ENCODE measurements around the gene SLC2A3. TPM values are rescaled to one million over a fixed set of nuclear protein-coding genes. Genes with fewer than 3 reads are reported as not detected.

SLC2A3 gene
- total and polyA plus RNA-seq, 2 experiments from 2014 or later = 199 to 388 TPM

- Histone ChIP-seq H3K27me3 (ENCODE audit: insufficient read depth) (no peaks in the 10 kb centered on the region), H3K79me2 (replicated peaks; ENCODE audit: insufficient read depth) (peaks cover 15% of the 10 kb centered on the region), H3K4me2 (no peak overlapping the region), H3K4me1 (ENCODE audit: insufficient read depth) (peaks cover 8% of the 10 kb centered on the region; the same call in 1 of the 2 replicates), H4K20me1 (replicated peaks; ENCODE audit: insufficient read depth) (peaks cover 9% of the 10 kb centered on the region; the same call in 1 of the 2 replicates), H2AFZ (no peak overlapping the region), H3K27ac (ENCODE audit: low read depth) (peak overlapping the region; percentile 87), H3F3A (replicated peaks; ENCODE audit: low read depth) (peaks cover 34% of the 10 kb centered on the region), H3K4me3 (no peak overlapping the region), H3K36me3 (ENCODE audit: insufficient read depth) (peaks cover 32% of the 10 kb centered on the region), H3K9me2 (ENCODE audit: insufficient read depth) (no peaks in the 10 kb centered on the region)
- H3K9me3 Mint-ChIP-seq = no peaks in the 10 kb centered on the region
- H3K27ac Mint-ChIP-seq = no peak overlapping the region
- no peak overlapping the region for H3K4me3 Mint-ChIP-seq
- TF ChIP-seq POLR2AphosphoS5 (IDR thresholded peaks at IDR 0.05; ENCODE audit: low read depth) (peak; percentile 49), CTCF (conservative IDR thresholded peaks at IDR 0.05; ENCODE audit: low read depth in 2 of 2) (no peak), ZNF331 (CRISPR knock-in tag; IDR thresholded peaks at IDR 0.05; ENCODE audit: low read depth) (no peak)
- ATAC-seq (no peak), DNase-seq (ENCODE audit: low spot score) (no peak)
- peaks cover 50% of the 10 kb centered on the region for H3K36me3 Mint-ChIP-seq (ENCODE audit: low read depth)
- H3K4me1 Mint-ChIP-seq = peaks cover 27% of the 10 kb centered on the region
- H3K27me3 Mint-ChIP-seq (ENCODE audit: insufficient read depth, low read depth, poor library complexity) = peaks cover 20% of the 10 kb centered on the region
These were observed 18.4 kb downstream of the SLC2A3 start for GRCh38 chr12:7917392-7918267.

GRCh38 chr12:7916936-7917335 lies 19.1 kb downstream of the SLC2A3 start:
- peak overlapping the region; percentile 82 for H3K27ac ChIP-seq (ENCODE audit: low read depth)
- H3K4me1 Mint-ChIP-seq = peaks cover 26% of the 10 kb centered on the region

GRCh38 chr12:7915661-7916403 lies 20.2 kb downstream of the SLC2A3 start:
- Histone ChIP-seq H3F3A (replicated peaks; ENCODE audit: low read depth) (peaks cover 18% of the 10 kb centered on the region), H3K79me2 (replicated peaks; ENCODE audit: insufficient read depth) (peaks cover 5% of the 10 kb centered on the region), H2AFZ (no peak overlapping the region), H3K4me1 (ENCODE audit: insufficient read depth) (peaks cover 8% of the 10 kb centered on the region; the same call in 1 of the 2 replicates), H4K20me1 (replicated peaks; ENCODE audit: insufficient read depth) (peaks cover 3% of the 10 kb centered on the region; the same call in 1 of the 2 replicates), H3K4me3 (no peak overlapping the region), H3K36me3 (ENCODE audit: insufficient read depth) (peaks cover 18% of the 10 kb centered on the region), H3K9me2 (ENCODE audit: insufficient read depth) (no peaks in the 10 kb centered on the region), H3K27me3 (ENCODE audit: insufficient read depth) (no peaks in the 10 kb centered on the region), H3K27ac (ENCODE audit: low read depth) (peak overlapping the region; percentile 40), H3K4me2 (peak overlapping the region; percentile 35)
- DNase-seq (ENCODE audit: low spot score) (peak; percentile 62), ATAC-seq (peak; percentile 76)
- Mint-ChIP-seq H3K4me1 (peaks cover 19% of the 10 kb centered on the region), H3K36me3 (ENCODE audit: low read depth) (peaks cover 32% of the 10 kb centered on the region), H3K9me3 (no peaks in the 10 kb centered on the region), H3K27me3 (ENCODE audit: insufficient read depth, low read depth, poor library complexity) (peaks cover 20% of the 10 kb centered on the region), H3K4me3 (no peak overlapping the region; the same call in 2 of the 3 replicates), H3K27ac (peak overlapping the region; percentile 56; the same call in 1 of the 2 replicates)
- TF ChIP-seq NANOG (IDR thresholded peaks at IDR 0.05; ENCODE audit: borderline replicate concordance) (no peak), REST (IDR thresholded peaks at IDR 0.05; ENCODE audit: unreplicated experiment) (no peak), ZNF331 (CRISPR knock-in tag; IDR thresholded peaks at IDR 0.05; ENCODE audit: low read depth) (no peak), STAT1 (IDR thresholded peaks at IDR 0.05; ENCODE audit: unreplicated experiment) (no peak), ETS1 (IDR thresholded peaks at IDR 0.05) (no peak), ZNF114 (CRISPR knock-in tag; IDR thresholded peaks at IDR 0.05) (no peak), JUNB (IDR thresholded peaks at IDR 0.05; ENCODE audit: unreplicated experiment) (no peak), CREB1 (CRISPR knock-in tag; IDR thresholded peaks at IDR 0.05; ENCODE audit: low read depth) (no peak)

More at GRCh38 chr12:7916936-7917335, 19.1 kb downstream of the SLC2A3 start:
- Mint-ChIP-seq H3K4me3 (no peak overlapping the region), H3K36me3 (ENCODE audit: low read depth) (peaks cover 43% of the 10 kb centered on the region), H3K27me3 (ENCODE audit: insufficient read depth, low read depth, poor library complexity) (peaks cover 20% of the 10 kb centered on the region), H3K27ac (peak overlapping the region; percentile 39; the same call in 1 of the 2 replicates), H3K9me3 (no peaks in the 10 kb centered on the region)
- no peak; the same call in 1 of the 2 replicates for TF ChIP-seq POLR2AphosphoS5 (IDR thresholded peaks at IDR 0.05; ENCODE audit: low read depth)
- H3K36me3 ChIP-seq (ENCODE audit: insufficient read depth) = peaks cover 25% of the 10 kb centered on the region
- H3F3A ChIP-seq (replicated peaks; ENCODE audit: low read depth) = peaks cover 27% of the 10 kb centered on the region
- DNase-seq (ENCODE audit: low spot score) (peak; percentile 76), ATAC-seq (peak; percentile 38)
- peaks cover 8% of the 10 kb centered on the region for H3K79me2 ChIP-seq (replicated peaks; ENCODE audit: insufficient read depth)
- no peak overlapping the region for H2AFZ ChIP-seq
- H3K4me1 ChIP-seq (ENCODE audit: insufficient read depth) = peaks cover 8% of the 10 kb centered on the region; the same call in 1 of the 2 replicates
- no peak overlapping the region for H3K4me3 ChIP-seq
- H3K4me2 ChIP-seq = no peak overlapping the region
- H3K27me3 ChIP-seq (ENCODE audit: insufficient read depth) = no peaks in the 10 kb centered on the region
- H4K20me1 ChIP-seq (replicated peaks; ENCODE audit: insufficient read depth) = peaks cover 5% of the 10 kb centered on the region; the same call in 1 of the 2 replicates
- H3K9me2 ChIP-seq (ENCODE audit: insufficient read depth) = no peaks in the 10 kb centered on the region
